HG02610 (cell line): Measurements from ENCODE around the gene COL27A1.

Experiments
- ATAC-seq: cut with Tn5 transposase; IDR thresholded peaks from one replicate; pipeline ENCODE4 v1.9.1; 2021; ENCODE audit warnings: mild to moderate bottlenecking, moderate library complexity; ENCODE audit not compliant: unreplicated experiment

Gene COL27A1

DNA sequence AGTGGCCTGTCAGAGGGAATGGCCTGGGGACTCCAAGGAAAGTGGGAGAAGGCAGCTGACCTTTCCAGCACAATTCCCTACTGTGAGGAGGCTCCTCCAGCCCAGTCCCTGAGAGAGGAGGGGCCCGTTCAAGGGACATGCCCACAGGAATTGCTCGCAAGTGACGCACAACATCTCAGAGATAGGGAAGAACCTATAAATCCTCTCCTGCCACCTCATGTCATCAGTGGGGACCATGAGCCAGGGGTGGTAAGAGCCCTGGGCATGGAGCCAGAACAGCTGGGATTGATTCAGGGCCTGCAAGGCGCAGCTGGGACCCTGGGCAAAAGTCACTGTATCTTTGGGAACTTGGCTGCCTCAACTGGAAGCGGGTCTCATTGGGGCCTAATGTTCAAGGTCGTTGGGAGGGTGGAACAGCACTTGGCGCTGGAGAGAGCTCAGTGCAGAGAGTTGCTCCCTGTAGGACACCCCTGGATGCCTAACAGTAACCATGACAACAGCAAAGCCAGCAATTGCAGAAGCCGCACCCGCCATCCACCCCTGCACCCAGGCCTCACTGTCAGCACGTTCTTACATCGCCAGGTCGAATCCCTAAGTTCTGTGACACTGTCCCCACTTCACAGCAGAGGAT, 126.3 kb downstream of the COL27A1 start:
- ATAC-seq = no peak

DNA sequence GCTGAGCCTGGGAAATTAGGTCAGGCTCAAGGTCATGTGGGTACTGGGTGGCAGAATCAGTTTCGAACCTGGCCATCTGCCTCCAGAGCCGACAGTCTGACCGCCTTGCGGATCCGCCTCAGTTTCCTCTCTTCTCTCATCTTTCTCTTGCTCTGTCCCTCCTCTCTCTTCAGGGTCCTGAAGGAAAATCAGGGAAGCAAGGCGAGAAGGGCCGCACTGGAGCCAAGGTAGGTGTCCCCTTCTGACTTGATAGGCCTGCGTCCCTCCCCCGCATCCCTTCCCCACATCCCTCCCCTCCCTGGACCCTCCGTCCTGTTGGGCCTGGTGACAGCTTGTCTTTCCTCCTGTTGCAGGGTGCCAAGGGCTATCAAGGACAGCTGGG, 126.8 kb downstream of the COL27A1 start:
- ATAC-seq = no peak

DNA sequence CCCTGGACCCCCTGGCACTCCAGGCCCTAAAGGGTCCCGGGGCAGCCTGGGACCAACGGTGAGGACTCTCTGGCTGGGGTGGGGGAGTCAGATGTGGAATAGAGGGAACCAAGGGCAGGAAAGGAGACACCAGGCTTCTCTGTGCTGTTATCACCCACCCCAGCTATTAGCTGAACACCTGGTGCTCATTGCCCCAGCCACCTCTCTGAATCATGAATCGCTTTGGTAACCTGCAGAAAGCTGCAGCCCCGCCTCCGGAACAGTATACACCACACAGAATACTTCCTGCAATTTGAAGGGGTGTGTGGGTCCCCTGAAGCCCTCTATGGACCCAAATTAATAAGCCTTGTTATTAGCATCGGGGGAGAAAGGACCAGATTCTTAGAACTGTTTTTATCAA, 127.2 kb downstream of the COL27A1 start:
- no peak for ATAC-seq

DNA sequence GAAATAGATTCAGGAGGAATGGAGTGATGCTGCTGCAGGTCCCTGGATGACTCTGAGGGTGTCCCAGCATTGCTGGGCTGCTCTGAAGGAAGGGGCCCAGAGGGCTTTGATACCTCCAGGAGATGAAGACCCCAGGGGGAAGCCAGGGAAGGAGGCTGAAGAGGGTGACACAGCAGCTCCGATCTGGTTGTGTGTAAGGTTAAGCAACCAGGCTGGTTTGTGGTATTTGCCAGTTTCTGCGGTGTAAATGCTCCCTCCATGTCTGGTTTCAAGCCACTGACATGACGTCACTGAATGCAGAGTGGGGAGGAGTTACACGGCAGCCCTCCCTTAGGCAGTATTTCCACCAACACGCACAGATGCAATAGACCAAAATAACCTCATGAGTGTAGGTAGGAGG, 127.6 kb downstream of the COL27A1 start:
- ATAC-seq = no peak

DNA sequence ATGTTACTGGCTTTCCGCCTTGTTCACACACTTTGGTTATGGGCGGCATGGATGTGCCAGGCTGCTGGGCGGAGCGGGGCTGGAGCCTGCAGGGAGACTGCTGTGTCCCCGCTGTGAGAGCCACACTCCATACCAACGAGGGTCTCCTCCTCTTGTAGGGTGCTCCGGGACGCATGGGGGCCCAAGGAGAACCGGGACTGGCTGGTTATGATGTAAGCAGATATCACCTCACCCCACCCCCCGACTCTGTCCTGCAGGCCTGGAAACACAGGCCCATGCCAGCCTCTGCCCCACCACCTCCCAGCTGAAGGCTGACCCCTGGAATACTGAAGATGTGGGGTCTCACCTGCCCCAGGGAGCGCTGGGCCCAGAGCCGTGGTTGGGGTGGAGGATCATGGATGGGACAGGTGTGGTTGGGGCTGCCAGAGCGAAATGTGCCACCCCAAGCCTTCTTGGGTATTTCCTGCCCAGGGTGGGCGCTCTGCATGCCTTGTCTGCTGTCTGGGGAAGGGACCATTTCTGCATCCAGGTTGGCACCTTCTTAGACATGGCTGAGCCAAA, 128.3 kb downstream of the COL27A1 start:
- no peak for ATAC-seq

DNA sequence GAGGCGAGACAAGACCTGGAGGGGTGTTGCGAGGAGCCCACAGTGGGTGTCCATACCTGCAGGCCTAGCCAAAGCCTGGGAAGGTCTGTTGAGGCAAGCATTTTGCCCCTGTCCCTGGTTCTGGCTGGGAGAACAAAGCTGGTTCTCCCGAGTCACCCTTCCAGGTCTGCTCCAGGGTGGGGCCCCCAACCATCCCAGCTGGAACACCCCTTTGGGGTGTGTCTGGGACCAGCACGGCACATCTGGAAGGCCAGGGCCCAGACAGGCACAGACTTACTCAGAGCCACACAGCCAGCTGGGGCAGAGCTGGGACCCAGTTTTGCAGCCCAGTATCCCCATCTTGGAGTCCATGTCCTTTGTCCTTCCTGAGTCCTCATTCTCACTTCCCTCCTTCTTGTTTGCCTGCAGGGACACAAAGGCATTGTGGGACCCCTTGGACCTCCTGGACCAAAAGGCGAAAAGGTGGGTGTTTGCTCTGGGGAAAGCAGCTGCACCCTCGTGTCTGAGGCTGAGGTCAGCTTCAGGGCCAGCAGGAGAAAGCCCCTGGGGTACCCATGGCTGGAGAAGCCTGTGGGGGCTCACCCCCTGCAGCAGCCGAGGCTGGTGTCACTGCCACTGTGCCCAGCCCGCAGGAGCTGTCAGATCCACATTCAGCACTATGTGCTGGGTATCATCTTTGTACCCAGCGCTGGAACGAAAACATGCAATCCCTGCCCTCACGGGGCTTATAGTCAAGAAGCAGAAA, 129.2 kb downstream of the COL27A1 start:
- ATAC-seq = no peak

DNA sequence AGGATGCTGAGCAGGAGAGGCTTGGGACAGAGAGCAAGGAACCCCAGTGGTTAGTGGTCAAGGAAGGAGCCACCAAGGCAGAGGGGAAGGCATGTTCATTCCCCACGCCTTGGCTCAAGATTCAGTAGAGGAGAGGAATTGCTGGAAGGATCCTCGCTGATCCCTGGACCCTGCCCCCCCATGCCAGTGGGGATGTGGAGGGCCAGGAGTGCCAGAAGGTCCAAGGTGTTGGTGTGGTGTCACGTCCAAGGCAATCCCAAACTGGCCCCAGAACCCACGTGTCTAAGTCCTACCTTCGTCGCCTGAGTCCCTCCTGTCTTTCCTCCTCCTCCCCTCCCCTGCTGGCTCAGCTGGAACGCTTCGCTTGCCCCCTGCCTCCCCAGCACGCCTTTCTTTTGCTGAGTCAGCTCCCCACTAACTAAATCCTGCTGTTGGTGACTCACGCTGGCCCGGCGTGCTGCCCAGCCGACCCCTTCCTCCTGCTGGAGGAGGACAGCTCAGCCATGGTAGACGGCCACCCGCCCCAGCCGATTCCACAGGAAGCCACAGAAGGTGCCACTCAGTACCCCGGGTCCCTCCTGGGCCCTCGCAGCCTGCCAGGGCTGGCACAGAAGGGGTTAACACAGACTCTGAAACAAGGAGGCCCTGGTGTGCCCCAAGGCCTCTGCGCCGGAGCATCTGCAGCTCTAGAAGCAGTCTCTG, 130.0 kb downstream of the COL27A1 start:
- ATAC-seq = no peak

DNA sequence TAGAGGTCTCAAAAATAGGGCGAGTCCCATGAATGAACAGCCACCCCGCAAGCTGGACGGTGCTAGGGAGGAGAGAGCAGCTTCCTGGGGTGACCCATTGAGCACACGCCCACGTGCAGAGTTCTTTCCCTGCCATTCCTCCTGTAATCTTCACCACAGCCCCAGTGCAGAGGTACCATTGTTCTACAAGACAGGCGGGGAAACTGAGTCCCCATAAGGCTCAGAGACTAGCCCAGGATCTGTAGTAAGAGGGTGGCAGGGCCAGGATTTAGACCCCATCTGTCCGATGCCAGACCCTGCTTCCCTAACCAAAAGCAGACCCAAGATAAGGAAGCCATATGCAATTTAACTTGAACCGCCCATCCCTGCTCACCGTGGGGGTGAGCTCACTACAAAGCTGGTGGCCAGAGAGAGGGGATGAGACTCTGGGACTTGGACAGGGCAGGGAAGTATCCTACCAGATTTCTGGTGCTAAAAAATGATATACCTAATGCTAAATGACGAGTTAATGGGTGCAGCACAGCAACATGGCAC, 130.9 kb downstream of the COL27A1 start:
- ATAC-seq = no peak

DNA sequence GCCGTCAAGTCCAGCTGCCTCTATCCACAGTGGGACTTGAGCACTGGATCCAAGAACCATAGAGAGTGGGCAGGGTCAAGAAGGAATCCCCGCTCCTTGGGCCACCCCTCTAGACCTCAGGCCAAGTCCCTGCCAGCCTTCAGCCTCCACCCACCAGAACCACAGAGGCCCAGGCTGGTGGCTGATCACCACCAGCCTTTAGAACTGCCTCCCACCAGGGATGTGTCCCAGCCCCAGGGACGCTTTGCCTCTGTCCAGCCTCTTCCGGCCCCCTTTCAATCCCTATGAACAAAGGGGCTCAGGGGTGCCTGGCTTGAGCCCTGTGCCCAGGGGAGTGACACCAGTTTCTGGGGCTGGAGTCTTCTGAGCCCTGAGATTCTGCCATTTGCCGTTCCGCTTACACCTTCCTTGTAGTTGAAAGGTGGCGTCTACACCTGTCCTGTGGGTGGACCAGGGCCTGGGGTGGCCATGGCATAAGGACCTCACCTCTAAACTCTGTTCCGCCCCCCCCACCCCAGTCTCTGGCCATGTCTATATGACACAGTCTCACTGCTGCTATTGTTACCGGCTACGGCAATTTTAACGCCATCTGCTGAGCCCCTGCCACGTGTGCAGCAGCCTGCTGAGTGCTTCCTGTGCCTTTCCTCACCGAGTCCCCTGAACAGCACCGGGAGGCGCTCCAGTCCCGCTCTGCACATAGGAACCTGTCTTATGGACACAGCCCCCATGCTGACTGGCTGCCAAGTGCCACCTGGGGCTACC, 131.8 kb downstream of the COL27A1 start:
- no peak for ATAC-seq

DNA sequence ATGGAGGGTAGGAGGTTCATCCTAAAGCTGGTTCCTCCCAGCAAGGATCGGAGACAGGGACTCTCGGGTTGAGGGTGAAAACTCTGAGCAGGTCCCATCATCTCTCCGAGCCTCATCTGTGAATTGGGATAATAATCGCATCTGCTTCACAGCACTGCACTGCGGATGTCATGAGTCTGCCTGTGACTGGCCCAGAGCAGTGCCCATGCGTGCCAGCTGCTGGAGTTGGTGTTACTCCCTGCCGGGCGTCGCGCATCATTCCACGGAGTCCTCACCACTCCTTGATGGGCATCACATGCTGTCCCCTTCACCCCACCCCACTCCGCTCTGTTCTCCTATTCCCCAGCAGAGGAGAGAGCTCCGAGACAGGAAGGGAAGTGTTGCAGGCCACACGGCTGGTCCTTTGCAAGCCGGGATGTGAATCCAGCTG, 132.4 kb downstream of the COL27A1 start:
- no peak for ATAC-seq

DNA sequence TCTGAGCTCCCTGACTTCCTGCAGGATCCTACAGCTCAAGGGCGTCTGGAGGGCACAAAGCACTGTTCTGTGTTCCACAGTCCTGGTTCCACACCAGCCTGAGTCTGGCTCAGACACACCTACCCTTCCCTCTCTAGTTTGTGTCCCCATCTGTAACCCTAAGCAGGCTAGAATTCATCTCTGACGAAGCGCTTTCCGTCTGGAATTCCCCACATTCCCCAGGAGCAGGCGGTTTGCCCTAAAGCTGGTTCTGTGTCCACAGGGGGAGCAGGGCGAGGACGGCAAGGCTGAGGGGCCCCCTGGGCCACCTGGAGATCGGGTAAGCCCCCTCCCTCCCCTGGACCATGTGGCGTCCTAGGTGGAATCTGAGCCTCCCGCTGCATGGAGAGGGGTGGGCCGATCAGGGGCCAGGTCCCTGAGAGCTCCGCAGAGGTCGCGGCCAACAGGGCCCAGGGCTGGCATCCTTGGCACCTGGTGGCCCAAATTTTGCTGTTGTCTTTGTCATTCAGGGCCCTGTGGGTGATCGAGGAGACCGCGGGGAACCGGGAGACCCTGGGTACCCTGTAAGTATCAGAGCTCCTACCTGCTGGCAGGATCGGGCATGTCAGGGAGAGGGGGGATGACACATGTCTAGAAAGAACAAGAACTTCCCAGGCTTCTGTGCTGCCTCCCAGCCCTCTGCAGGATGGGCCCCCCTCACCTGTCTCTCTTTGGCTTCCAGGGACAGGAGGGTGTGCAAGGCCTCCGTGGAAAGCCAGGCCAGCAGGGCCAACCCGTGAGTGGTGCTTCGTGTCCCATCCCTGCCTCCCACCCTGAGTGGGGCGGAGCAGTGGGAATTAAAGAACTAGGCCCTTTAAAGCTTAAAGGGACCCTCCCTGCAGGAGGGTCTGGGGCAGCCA, 133.1 kb downstream of the COL27A1 start:
- ATAC-seq = no peak

DNA sequence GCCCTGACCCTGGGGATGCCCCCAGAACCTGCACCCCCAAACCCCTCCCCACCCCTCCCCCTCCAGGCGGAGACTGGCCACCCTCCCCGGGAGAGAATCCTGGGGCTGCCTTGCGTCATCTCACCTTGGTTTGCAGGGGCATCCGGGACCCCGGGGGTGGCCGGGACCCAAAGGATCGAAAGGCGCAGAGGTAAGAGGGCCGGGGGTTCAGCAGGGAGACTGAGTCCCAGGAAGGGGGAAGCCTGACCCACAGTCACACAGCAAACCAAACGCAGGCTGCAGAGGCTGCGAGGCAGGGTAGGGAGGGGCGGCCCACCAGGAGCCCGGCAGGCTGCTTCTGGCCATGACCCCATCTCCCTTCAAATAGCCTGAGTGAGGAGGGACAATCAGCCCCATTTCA, 133.8 kb downstream of the COL27A1 start:
- ATAC-seq = no peak

DNA sequence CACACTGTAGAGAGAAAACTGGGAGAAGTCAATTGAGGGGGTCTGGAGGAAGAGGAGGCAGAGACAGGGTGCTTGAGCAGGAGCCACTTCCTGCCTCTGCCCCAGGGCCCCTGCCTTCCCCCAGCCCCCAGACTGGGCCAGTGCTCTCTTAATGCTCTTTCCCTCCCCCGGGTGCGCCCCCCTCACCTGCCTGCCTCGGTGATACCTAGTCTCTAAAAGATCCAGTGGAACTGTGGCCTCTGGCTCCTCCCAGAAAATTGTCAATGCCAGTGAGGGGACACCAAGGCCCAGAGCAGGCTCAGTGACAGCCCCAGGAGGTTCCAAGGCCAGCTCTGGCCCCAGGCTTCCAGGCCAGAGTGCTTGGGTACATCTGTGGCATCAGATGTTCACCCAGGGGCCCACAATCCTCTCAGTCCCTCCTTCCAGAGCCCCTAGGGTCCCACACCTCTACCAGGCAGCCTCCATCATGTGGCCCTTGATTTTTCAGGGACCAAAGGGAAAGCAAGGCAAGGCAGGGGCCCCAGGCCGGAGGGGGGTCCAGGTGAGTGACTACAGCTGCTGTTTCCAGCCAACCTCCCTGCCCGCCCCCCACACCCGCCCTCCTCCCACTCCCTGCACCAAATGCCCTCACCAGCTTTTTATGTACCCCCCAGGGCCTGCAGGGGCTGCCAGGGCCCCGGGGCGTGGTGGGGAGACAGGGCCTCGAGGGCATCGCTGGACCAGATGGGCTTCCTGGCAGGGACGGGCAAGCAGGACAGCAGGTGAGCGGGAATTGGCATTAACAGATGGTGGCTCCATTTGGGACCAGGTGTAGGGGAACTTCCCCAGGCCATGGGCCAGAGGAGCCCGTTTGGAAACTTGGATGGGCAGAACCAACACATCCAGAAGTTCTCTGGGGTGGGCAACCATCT, 134.5 kb downstream of the COL27A1 start:
- no peak for ATAC-seq

DNA sequence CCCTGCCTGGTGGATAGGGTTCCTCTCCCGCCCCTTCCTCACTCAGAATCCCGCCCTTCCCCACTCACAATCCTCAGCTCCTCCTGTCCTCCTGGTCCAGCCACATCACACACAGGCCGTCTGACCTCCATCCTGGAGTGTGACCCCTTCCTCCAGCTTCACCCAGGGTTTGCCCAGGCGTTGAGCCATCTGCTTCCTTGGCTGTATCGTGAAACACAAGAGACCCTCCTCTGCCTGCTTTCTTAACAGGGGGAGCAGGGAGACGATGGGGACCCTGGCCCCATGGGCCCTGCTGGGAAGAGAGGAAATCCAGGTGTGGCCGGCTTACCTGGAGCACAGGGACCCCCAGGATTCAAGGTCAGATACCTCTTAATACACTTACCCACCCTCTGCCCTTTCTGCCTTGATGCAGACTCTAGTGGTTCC, 135.2 kb downstream of the COL27A1 start:
- ATAC-seq = no peak

DNA sequence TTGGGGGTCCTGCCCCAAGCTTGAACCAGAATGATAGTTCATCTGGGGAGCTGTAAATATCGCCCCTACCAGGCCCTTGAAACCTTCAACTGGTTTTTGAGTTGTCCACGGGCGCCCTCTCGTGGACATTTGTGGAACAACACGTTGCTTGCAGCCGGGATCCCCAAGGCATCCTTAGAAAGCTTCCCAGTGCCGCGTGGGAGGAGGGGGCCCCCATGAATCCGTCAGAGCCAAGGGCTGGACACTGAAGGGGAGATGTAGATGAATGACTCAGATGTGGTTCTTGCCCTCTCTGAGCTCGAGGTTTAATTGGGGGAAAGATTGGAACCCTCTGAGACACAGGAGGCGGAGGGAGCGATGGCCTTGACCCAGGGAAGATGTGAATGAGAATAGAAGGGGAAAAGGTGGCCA, 135.7 kb downstream of the COL27A1 start:
- ATAC-seq = no peak

DNA sequence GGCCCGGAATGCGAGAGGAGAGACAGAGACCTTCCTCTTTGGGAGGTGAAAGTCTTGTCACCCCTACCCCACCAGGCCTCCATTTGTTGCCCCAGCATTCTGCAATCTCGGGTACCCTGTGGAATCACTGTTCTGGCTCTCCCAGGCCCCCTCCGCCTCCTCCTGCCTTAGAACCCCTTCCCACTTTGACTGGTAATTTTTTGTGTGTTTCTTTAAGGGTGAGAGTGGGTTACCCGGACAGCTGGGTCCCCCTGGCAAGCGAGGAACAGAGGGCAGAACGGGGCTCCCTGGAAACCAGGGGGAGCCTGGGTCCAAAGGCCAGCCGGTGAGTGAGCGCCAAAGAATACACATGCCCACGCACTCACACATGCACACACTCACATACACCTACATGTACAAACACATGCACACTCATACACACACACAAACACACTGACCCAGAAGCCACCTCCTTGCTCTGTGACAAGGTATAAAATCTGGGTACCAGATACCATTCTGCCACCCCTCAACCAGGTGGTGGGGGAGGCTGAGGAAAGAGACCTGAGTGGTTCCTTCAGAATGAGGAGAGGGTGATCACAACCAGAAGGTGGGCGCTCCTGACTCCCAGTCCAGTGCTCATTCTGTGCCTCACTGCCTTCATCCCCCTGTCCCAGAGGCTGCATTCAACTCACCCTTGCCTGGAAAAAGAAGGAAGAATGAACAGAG, 136.7 kb downstream of the COL27A1 start:
- no peak for ATAC-seq

DNA sequence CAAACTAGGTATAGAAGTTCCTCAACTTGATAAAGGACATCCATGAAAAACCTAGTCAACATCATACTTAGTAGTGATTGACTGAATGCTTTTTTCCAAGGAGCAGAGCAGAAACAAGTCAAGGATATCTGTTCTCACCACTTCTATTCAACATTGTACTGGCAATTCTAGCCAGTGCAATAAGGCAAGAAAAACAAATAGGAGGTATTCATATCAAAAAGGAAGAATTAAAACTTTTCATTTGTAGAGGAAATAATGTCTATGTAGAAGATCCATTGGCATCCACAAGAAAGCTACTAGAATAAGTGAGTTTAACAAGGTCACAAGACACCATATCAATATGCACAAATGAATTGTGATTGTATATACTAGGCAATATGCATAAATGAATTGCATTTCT, 139.3 kb downstream of the COL27A1 start:
- ATAC-seq = no peak

DNA sequence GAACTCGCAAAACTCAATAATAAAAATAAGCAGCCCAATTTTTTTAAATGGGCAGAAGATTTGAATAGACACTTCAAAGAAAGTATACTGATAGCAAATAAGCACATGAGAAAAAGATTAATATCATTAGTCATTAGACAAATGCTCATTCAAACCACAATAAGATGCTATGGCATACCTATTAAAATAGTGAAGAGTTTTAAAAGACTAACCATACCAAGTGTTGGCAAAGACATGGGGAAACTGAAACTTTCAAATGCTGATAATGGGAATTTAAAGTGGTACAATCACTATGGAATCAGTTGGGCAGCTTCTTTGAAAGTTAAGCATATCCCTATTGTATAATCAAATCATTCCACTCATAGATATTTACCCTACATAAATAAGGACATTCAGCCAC, 141.0 kb downstream of the COL27A1 start:
- ATAC-seq = no peak
